Measurements from ENCODE around the gene STK39. TPM values are rescaled to one million over a fixed set of nuclear protein-coding genes. Genes with fewer than 3 reads are reported as not detected.

The STK39 gene
- total and polyA plus RNA-seq, 2 donors from 2014 or later: 15.9 to 27.1 TPM

DNA sequence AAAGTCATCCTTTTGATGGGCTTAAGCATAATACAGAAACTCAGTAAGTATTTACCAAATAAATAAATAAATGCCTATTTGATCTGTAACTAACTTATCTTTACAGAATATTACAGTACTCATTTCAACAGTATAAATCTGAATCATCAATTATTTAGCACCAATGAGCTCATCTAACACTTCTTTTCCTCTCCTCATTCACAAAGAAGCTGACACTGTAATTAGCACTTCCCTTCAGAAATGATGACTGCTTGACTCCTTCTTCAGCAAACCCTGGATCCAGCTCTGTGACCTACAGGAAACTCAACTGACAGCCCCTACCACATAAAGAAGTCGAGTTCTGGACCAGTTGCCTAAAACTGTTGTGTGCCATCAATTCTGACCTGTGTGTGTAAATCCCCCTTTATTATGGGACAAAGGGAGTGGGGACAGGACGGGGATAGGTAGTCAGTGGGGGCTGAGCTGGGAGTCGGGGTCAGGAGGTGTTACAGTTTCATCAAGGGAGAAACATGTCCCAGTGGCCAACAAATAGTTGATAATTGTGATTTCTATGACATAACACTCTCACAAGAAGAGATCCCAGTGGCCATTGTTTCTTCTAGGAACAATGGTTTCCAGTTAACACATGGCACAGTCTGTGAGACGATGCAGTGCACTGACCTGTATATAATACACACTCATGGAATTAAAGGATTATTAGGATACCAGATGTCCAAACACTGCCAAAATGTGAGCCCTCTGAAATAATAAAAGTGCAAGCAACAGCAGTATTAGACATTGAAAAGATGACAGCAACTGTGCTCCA lies 68.7 kb downstream of the STK39 start:
- H3K27me3 ChIP-seq (ENCODE audit: control insufficient read depth, insufficient read depth, low read length): no peaks in the 10 kb centered on the region
- FAIRE-seq: no peak

GRCh38 chr2:168176402-168176801 lies 71.0 kb downstream of the STK39 start:
- H3K4me1 ChIP-seq (ENCODE audit: control insufficient read depth in 2 of 3, insufficient read depth in 2 of 3, low read depth in 1 of 3, low read length in 3 of 3): no peaks in the 10 kb centered on the region
- no peaks in the 10 kb centered on the region for H3K36me3 ChIP-seq (ENCODE audit: control insufficient read depth in 2 of 3, insufficient read depth in 3 of 3, low read length in 3 of 3)
- intact Hi-C loops (cut with DNase I): no loop called here
- FAIRE-seq: no peak
- TF ChIP-seq, protein P1, sequence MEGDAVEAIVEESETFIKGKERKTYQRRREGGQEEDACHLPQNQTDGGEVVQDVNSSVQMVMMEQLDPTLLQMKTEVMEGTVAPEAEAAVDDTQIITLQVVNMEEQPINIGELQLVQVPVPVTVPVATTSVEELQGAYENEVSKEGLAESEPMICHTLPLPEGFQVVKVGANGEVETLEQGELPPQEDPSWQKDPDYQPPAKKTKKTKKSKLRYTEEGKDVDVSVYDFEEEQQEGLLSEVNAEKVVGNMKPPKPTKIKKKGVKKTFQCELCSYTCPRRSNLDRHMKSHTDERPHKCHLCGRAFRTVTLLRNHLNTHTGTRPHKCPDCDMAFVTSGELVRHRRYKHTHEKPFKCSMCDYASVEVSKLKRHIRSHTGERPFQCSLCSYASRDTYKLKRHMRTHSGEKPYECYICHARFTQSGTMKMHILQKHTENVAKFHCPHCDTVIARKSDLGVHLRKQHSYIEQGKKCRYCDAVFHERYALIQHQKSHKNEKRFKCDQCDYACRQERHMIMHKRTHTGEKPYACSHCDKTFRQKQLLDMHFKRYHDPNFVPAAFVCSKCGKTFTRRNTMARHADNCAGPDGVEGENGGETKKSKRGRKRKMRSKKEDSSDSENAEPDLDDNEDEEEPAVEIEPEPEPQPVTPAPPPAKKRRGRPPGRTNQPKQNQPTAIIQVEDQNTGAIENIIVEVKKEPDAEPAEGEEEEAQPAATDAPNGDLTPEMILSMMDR (IDR thresholded peaks at IDR 0.05; ENCODE audit: borderline replicate concordance, extremely low read depth, insufficient read depth): no peak
- no peak overlapping the region for H3K9ac ChIP-seq (ENCODE audit: low read length in 3 of 3)
- H3K27ac ChIP-seq (ENCODE audit: low read depth in 2 of 2, low read length in 2 of 2): no peak overlapping the region
- H3K27me3 ChIP-seq (ENCODE audit: control insufficient read depth, insufficient read depth, low read length): no peaks in the 10 kb centered on the region
- DNase-seq: no peak
- no peaks in the 10 kb centered on the region for H3K9me3 ChIP-seq (ENCODE audit: control insufficient read depth in 2 of 3, insufficient read depth in 1 of 3, low read length in 3 of 3)
- H3K4me3 ChIP-seq (ENCODE audit: low read length in 3 of 3): no peak overlapping the region

More for the DNA sequence above, 68.7 kb downstream of the STK39 start:
- Histone ChIP-seq H3K4me1 (ENCODE audit: control insufficient read depth in 2 of 3, insufficient read depth in 2 of 3, low read depth in 1 of 3, low read length in 3 of 3) (peaks cover 0 to 4% (median 0%) of the 10 kb centered on the region in 3 donors), H3K36me3 (ENCODE audit: control insufficient read depth in 2 of 3, insufficient read depth in 3 of 3, low read length in 3 of 3) (peaks cover 0 to 3% (median 0%) of the 10 kb centered on the region in 3 donors), H3K9ac (ENCODE audit: low read length in 3 of 3) (no peak overlapping the region), H3K4me3 (ENCODE audit: low read length in 3 of 3) (no peak overlapping the region), H3K27ac (ENCODE audit: low read depth in 2 of 2, low read length in 2 of 2) (no peak overlapping the region), H3K9me3 (ENCODE audit: control insufficient read depth in 2 of 3, insufficient read depth in 1 of 3, low read length in 3 of 3) (no peaks in the 10 kb centered on the region)
- TF ChIP-seq, protein P1 (IDR thresholded peaks at IDR 0.05; ENCODE audit: borderline replicate concordance, extremely low read depth, insufficient read depth): no peak
- intact Hi-C loops (cut with DNase I): no loop called here
- DNase-seq: no peak

GRCh38 chr2:168175469-168175868 lies 71.9 kb downstream of the STK39 start:
- Histone ChIP-seq H3K4me1 (ENCODE audit: control insufficient read depth in 2 of 3, insufficient read depth in 2 of 3, low read depth in 1 of 3, low read length in 3 of 3) (no peaks in the 10 kb centered on the region), H3K27me3 (ENCODE audit: control insufficient read depth, insufficient read depth, low read length) (no peaks in the 10 kb centered on the region), H3K4me3 (ENCODE audit: low read length in 3 of 3) (no peak overlapping the region), H3K9me3 (ENCODE audit: control insufficient read depth in 2 of 3, insufficient read depth in 1 of 3, low read length in 3 of 3) (no peaks in the 10 kb centered on the region), H3K36me3 (ENCODE audit: control insufficient read depth in 2 of 3, insufficient read depth in 3 of 3, low read length in 3 of 3) (no peaks in the 10 kb centered on the region), H3K9ac (ENCODE audit: low read length in 3 of 3) (no peak overlapping the region), H3K27ac (ENCODE audit: low read depth in 2 of 2, low read length in 2 of 2) (no peak overlapping the region)
- FAIRE-seq: no peak
- TF ChIP-seq, protein P1 (IDR thresholded peaks at IDR 0.05; ENCODE audit: borderline replicate concordance, extremely low read depth, insufficient read depth): no peak
- DNase-seq: no peak
- intact Hi-C loops (cut with DNase I): no loop called here

All from kidney (tissue), 14 donors.